Effector memory CD8-positive, alpha-beta T cell (primary cell): Measurements from ENCODE around the gene CACNA1C.

ENCODE experiments used
- ATAC-seq: fragments of 150-1000 bp; cut with Tn5 transposase; replicated peaks from 2 replicates; pipeline ENCODE4 v1.10.0; 2021; ENCODE audit warnings: mild to moderate bottlenecking, moderate library complexity
- DNase-seq, 3 experiments: peaks; one replicate each; pipeline ENCODE4 v3.0.0; 2021
- H3K27ac Mint-ChIP-seq, 2 donors: one replicate each; pipeline ENCODE4 v1.8.0; 2022; ENCODE audit warnings: mild to moderate bottlenecking in 2 of 2, mixed read lengths in 2 of 2, moderate library complexity in 2 of 2
- H3K27me3 Mint-ChIP-seq, 2 donors: one replicate each; pipeline ENCODE4 v1.8.0; 2022; ENCODE audit warnings: mixed read lengths in 2 of 2
- H3K36me3 Mint-ChIP-seq: one replicate; pipeline ENCODE4 v1.8.0; 2022; ENCODE audit warnings: mild to moderate bottlenecking, moderate library complexity, mixed read lengths; ENCODE audit not compliant: insufficient read depth
- H3K4me1 Mint-ChIP-seq, 2 donors: one replicate each; pipeline ENCODE4 v1.8.0; 2022; ENCODE audit warnings: low read depth in 2 of 2, mixed read lengths in 2 of 2
- H3K4me3 Mint-ChIP-seq, 2 donors: one replicate each; pipeline ENCODE4 v1.8.0; 2022; ENCODE audit warnings: mild to moderate bottlenecking in 2 of 2, mixed read lengths in 2 of 2, moderate library complexity in 2 of 2
- H3K9me3 Mint-ChIP-seq, 2 donors: one replicate each; pipeline ENCODE4 v1.8.0; 2022; ENCODE audit warnings: mixed read lengths in 2 of 2

The CACNA1C gene

DNA sequence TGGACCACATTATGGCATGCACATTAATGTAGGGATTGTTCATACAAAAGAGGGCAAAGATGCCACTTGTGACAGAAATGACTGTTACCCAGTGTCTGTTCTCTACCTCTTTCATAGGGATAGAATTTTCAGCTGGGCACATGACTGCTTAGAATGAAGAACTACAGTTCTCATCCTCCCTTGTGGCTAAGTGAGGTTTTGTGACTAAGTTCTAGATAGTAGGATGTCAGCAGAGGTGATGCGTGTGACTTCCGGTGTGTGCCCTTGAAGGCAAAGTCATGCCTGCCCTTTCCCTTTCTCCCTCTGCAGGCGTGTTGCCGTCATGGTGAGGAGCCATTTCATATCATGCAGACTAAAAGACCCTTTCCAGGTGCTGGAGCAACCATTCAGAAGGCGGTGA, 99.3 kb downstream of the CACNA1C start:
- Mint-ChIP-seq H3K27ac (no peak overlapping the region), H3K4me1 (peaks cover 3 to 4% of the 10 kb centered on the region in 2 donors), H3K27me3 (peaks cover 55 to 78% of the 10 kb centered on the region in 2 donors), H3K36me3 (no peaks in the 10 kb centered on the region), H3K4me3 (no peak overlapping the region), H3K9me3 (no peaks in the 10 kb centered on the region)
- DNase-seq = no peak
- no peak for ATAC-seq

DNA sequence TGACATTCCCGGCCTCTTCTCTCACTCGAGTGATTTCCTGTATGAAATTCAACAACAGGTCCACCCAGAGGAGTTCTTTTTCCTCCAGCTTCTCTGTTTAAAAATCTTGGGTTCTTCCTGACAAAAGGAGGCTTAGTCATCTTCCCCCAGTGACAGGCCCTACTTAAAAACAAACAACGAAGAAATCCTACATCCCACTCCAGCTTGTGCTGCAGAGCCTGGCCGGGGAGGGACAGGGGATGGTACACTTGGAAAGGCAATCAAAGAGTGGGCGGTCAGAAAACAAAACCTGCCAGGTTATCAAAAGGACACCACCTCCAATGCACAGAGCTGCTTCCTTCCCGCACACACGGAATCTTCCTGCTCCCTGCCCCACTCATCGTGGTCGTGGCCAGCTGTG, 101.3 kb downstream of the CACNA1C start:
- peaks cover 3 to 4% of the 10 kb centered on the region in 2 donors for H3K4me1 Mint-ChIP-seq
- DNase-seq (no peak), ATAC-seq (no peak)
- H3K27me3 Mint-ChIP-seq = peaks cover 56 to 72% of the 10 kb centered on the region in 2 donors
- no peaks in the 10 kb centered on the region for H3K36me3 Mint-ChIP-seq
- no peak overlapping the region for H3K4me3 Mint-ChIP-seq
- no peak overlapping the region for H3K27ac Mint-ChIP-seq
- no peaks in the 10 kb centered on the region for H3K9me3 Mint-ChIP-seq

DNA sequence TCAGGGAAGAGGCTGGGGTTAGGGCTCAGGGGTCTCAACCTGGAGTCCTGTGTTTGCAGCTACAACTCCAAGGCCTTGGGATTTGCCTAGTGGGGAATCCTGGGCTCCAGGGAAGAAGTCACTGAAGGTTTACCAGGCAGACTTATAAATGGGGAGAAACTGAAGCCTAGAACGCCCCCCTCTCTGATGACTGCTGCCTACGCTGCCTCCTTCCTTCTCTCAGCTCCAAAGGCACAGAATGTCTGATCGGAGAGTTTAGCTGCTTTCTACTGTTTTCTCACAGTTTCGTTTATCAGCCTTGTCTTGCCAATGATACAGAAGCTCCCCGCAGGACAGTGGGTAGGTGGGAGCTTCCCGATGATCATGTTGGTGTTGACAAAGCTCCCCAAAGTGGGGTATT, 101.7 kb downstream of the CACNA1C start:
- Mint-ChIP-seq H3K4me1 (peaks cover 3 to 4% of the 10 kb centered on the region in 2 donors), H3K4me3 (no peak overlapping the region), H3K36me3 (no peaks in the 10 kb centered on the region), H3K27ac (no peak overlapping the region), H3K9me3 (no peaks in the 10 kb centered on the region), H3K27me3 (peaks cover 52 to 67% of the 10 kb centered on the region in 2 donors)
- ATAC-seq (no peak), DNase-seq (no peak)

DNA sequence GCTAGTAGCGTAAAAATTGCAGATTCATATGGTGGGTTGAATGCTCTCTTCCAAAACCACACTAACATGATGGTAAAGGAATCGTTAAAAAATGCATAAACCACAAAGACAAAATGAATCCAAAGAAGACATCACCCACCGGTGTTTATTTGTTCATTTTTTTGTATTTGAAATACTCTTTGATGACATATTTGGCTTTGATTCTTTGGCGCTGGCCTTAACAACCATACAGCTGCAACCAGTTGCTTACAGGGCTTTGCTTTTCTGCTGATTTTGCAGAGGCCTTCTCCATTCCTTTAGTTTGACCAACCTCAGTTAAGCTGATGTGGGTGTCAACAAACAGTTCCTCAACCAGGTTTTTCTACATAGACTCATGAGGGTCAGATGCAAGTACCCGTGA, 103.5 kb downstream of the CACNA1C start:
- DNase-seq (no peak), ATAC-seq (no peak)
- Mint-ChIP-seq H3K9me3 (no peaks in the 10 kb centered on the region), H3K27me3 (peaks cover 48 to 60% of the 10 kb centered on the region in 2 donors), H3K4me1 (peaks cover 3 to 4% of the 10 kb centered on the region in 2 donors), H3K4me3 (no peak overlapping the region), H3K27ac (no peak overlapping the region), H3K36me3 (no peaks in the 10 kb centered on the region)

DNA sequence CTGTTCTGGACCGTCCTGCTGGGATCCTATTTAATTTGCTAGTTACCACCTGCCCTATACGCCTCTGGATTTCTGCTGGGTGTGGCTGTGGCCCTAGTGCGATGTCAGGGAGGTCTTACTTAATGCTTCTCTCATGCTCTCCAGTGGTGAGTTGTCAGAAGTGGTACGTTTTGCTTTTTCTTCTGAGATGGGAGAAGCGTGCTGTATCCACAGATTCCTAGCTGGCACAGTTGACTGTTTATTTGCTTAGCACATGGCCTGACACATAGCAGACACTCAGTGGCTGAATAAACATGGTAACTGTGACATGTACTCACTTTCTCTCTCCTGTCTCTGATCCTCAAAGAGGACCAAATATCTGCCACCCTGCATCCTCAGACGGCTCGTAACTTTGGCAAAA, 107.3 kb downstream of the CACNA1C start:
- ATAC-seq = no peak
- no peaks in the 10 kb centered on the region for H3K36me3 Mint-ChIP-seq
- no peaks in the 10 kb centered on the region for H3K9me3 Mint-ChIP-seq
- H3K4me3 Mint-ChIP-seq = no peak overlapping the region
- H3K4me1 Mint-ChIP-seq = no peaks in the 10 kb centered on the region
- DNase-seq = no peak
- H3K27ac Mint-ChIP-seq = no peak overlapping the region
- H3K27me3 Mint-ChIP-seq = peaks cover 43 to 52% of the 10 kb centered on the region in 2 donors

DNA sequence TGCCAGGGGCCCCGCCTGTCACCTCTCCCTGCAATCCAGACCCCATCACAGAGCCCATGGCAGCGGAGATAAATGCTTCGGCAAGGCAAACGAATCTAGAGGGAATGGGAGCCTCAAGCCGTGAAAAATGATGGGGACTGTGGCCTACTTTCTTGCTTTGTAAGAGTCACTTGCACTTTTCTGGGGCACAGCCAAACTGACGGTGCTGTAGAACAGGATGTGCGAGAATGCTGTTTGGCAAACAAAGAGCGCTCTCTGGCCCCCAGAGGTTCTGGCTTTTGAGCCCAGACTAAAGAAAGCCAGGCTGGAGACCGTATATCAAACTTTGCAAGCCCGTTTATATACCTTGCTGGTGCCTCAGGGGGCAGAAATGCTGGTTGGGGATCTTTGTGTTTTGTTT, 108.7 kb downstream of the CACNA1C start:
- peaks cover under 1 to 3% of the 10 kb centered on the region in 2 donors for H3K9me3 Mint-ChIP-seq
- DNase-seq (no peak), ATAC-seq (no peak)
- H3K4me3 Mint-ChIP-seq = no peak overlapping the region
- H3K4me1 Mint-ChIP-seq = no peaks in the 10 kb centered on the region
- no peaks in the 10 kb centered on the region for H3K36me3 Mint-ChIP-seq
- peaks cover 45 to 54% of the 10 kb centered on the region in 2 donors for H3K27me3 Mint-ChIP-seq
- no peak overlapping the region for H3K27ac Mint-ChIP-seq

DNA sequence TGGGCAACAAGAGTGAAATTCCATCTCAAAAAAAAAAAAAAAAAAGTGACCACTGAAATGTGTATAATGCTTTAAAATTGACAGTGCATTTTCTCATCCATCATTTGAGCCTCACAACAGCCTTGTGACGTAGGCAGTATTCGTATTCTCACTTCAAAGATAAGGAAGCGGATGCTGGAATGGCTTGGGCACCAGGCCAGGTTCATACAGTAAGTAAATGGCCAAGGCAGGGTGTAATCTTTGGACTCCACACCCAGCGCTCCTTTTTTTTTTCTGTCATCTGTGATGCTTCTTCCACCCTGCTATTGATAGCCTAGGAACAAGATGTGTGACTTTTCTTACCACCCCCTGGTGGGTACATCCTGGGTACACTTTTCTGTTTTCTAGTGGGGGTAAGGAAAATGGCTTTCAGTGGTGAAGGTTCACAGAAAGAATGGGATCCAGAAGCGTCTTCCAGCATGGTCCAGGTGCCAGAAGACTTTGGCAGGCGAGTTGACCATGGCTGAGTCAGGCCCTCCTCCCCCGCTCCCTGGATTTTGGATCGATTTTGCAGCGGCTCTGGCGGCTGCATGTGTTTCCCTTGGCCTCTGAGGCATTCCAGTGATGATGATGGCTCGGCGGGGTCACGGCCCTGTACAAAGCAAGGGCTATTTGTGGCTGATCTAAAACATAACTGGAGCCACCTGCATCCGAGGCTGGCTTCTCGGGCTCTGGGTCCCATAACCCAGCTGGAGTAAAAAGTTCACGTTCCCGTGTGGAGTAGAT, 110.6 kb downstream of the CACNA1C start:
- Mint-ChIP-seq H3K36me3 (no peaks in the 10 kb centered on the region), H3K27ac (no peak overlapping the region)
- DNase-seq = no peak

DNA sequence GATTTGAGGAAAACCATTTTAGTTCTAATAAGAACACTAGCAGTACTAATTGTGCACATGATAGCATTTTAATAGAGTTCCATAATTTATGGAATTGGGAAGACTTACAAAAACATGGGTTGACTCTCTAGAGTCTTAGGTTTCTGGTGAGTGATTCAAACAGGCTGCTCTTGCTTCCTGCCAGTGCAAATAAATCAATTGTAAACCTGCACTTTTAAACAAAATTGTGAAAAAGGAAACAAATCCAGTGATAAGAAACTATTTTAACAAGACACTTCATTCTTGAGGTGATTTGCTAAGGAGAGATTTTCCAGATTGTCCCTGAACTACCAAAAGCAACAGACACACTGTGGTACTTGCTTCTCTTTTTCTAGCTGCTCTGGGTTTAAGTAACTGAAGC, 112.2 kb downstream of the CACNA1C start:
- H3K4me1 Mint-ChIP-seq = no peaks in the 10 kb centered on the region
- H3K9me3 Mint-ChIP-seq = peaks cover 10 to 20% of the 10 kb centered on the region in 2 donors
- H3K4me3 Mint-ChIP-seq = no peak overlapping the region
- DNase-seq = no peak
- peaks cover 36 to 39% of the 10 kb centered on the region in 2 donors for H3K27me3 Mint-ChIP-seq
- no peak for ATAC-seq
- no peak overlapping the region for H3K27ac Mint-ChIP-seq
- H3K36me3 Mint-ChIP-seq = no peaks in the 10 kb centered on the region

More for the DNA sequence above, 110.6 kb downstream of the CACNA1C start:
- Mint-ChIP-seq H3K9me3 (peaks cover 10 to 18% of the 10 kb centered on the region in 2 donors), H3K4me3 (no peak overlapping the region), H3K27me3 (peaks cover 42 to 44% of the 10 kb centered on the region in 2 donors), H3K4me1 (no peaks in the 10 kb centered on the region)
- no peak for ATAC-seq

DNA sequence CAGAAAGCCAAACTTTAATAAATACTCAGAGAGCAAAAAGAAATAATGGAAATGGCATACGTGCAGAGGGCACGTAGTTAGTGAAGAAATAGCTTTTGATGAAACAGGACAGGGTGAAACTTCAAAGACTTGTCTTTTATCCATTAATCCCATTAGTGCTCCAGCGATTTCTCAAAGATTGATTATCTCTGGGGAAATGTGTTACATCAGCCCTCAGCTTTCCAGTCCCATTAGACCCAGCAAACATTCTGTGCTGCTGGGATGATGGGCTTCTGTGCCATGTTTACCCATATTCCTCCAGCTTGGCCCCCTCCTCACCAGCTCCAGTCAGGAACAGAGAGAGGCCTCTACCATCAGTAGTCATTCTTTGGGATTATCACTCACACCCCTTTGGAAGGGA, 113.1 kb downstream of the CACNA1C start:
- ATAC-seq = no peak
- H3K9me3 Mint-ChIP-seq = peaks cover 10 to 20% of the 10 kb centered on the region in 2 donors
- H3K4me3 Mint-ChIP-seq = no peak overlapping the region
- H3K27me3 Mint-ChIP-seq = peaks cover 34 to 41% of the 10 kb centered on the region in 2 donors
- DNase-seq = no peak
- no peaks in the 10 kb centered on the region for H3K36me3 Mint-ChIP-seq
- H3K4me1 Mint-ChIP-seq = no peaks in the 10 kb centered on the region
- H3K27ac Mint-ChIP-seq = no peak overlapping the region

DNA sequence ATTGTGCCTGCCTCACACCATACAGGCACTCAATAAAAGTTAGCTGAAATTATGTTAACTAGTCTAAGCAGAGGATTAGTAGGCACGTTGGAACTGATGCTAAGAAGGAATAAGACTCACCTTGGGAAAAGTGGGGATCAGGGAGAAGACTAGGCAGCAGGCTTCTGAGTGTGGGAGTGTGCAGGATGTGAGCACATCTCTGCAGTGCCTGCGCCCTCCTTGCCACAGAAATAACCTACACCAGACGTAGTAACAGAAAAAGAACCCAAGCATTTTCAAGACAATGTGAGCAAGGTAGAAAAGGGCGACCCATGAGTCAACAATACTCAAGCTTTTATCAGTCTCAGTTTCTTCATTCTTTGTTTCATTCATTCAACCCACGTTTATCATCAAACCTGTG, 113.9 kb downstream of the CACNA1C start:
- no peak for DNase-seq
- Mint-ChIP-seq H3K27me3 (peaks cover 39 to 49% of the 10 kb centered on the region in 2 donors), H3K4me3 (no peak overlapping the region), H3K9me3 (peaks cover 10 to 20% of the 10 kb centered on the region in 2 donors), H3K36me3 (no peaks in the 10 kb centered on the region), H3K4me1 (no peaks in the 10 kb centered on the region), H3K27ac (no peak overlapping the region)
- no peak for ATAC-seq

DNA sequence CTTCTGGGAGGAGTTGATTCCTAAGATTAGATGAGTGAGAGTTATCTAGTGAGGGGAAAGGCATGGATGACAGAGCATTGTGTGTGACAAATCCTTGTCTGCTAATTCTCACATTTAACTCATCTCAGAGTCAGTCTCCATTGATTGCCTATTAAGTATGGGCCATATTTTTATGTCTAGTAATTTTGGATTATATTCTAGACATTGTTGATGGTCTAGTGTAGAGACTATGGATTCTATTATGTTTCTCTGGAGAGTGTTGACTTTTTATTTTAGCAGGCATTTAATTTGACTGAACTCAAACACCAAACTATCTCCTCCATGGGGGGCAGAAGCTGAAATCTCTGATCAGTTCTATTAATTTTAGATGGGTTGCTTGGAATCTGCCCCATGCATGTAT, 114.4 kb downstream of the CACNA1C start:
- Mint-ChIP-seq H3K4me1 (no peaks in the 10 kb centered on the region), H3K27me3 (peaks cover 39 to 53% of the 10 kb centered on the region in 2 donors), H3K9me3 (peaks cover 10 to 20% of the 10 kb centered on the region in 2 donors), H3K27ac (no peak overlapping the region), H3K36me3 (no peaks in the 10 kb centered on the region), H3K4me3 (no peak overlapping the region)
- DNase-seq (no peak), ATAC-seq (no peak)

DNA sequence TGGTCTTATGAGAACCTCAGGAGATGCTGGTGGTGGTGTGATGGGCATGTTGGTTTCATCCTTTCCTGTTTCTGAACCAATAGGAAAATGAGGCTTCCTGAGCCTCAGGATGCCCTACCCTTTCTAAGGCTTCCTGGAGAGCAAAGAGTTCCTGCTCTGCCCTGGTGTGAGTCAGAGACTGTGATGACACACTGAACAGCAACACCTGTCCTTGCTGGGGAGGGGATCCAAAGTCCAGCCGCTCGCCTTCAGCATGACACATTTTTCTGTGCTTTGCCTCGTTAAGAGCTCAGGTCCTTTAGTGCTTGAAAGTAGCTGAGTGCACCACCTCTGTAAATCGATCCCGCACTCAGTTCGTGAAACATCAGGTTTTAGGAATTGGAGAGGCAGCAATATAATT, 116.0 kb downstream of the CACNA1C start:
- H3K4me1 Mint-ChIP-seq = no peaks in the 10 kb centered on the region
- H3K27ac Mint-ChIP-seq = no peak overlapping the region
- peaks cover 51 to 61% of the 10 kb centered on the region in 2 donors for H3K27me3 Mint-ChIP-seq
- DNase-seq (no peak), ATAC-seq (no peak)
- H3K36me3 Mint-ChIP-seq = no peaks in the 10 kb centered on the region
- H3K4me3 Mint-ChIP-seq = no peak overlapping the region
- peaks cover 10 to 20% of the 10 kb centered on the region in 2 donors for H3K9me3 Mint-ChIP-seq

DNA sequence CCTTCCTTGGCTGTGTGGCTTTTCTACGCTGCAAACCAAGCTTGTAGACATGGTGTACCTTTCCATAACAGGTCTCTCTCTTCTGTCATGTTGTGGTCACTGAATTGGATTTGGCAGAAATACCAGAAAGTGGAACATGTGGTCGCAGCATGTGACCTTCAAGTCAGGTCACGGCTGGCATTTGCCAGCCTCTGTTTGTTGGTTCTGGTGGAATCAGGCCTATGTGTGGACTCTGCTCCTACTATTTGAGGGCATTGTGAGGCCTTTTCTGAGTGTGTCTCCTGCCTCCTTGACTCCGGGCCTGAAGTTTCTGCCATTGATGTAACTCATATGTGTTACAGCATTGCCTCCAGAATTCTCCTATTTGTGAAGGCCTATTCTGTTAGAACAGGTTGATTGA, 116.7 kb downstream of the CACNA1C start:
- no peak for ATAC-seq

DNA sequence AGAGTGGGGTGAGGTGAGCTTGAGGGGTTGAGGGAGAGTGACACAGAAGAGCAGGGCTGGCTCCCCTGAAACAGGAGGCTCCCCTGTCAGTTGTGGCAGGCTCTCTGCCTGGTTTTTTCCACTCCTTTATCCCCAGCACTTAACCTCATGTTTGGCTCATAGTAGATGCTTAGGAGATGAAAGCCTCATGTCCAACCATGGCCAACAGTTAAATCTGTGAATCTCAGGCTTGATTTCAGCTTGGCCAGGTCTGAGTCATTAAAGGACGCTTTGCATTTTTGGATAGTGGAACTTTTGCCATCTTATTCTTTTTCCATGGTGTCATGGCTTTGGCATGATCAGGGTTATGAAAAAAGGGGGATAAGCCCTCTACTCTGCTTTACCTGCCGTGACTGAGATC, 117.2 kb downstream of the CACNA1C start:
- H3K4me1 Mint-ChIP-seq = no peaks in the 10 kb centered on the region
- DNase-seq (no peak), ATAC-seq (no peak)
- H3K9me3 Mint-ChIP-seq = peaks cover 10 to 20% of the 10 kb centered on the region in 2 donors
- no peaks in the 10 kb centered on the region for H3K36me3 Mint-ChIP-seq
- peaks cover 42 to 64% of the 10 kb centered on the region in 2 donors for H3K27me3 Mint-ChIP-seq
- H3K4me3 Mint-ChIP-seq = no peak overlapping the region
- H3K27ac Mint-ChIP-seq = no peak overlapping the region

More for the DNA sequence above, 116.7 kb downstream of the CACNA1C start:
- Mint-ChIP-seq H3K9me3 (peaks cover 10 to 20% of the 10 kb centered on the region in 2 donors), H3K27me3 (peaks cover 46 to 61% of the 10 kb centered on the region in 2 donors), H3K36me3 (no peaks in the 10 kb centered on the region), H3K4me3 (no peak overlapping the region), H3K27ac (no peak overlapping the region), H3K4me1 (no peaks in the 10 kb centered on the region)
- DNase-seq = no peak
